Measurements from ENCODE around the gene CHD5. TPM values are rescaled to one million over a fixed set of nuclear protein-coding genes. Genes with fewer than 3 reads are reported as not detected.

Gene CHD5
- total and polyA plus RNA-seq, 2 of the 13 experiments (the other 11 are each of a cell fraction or from before 2014, with no cell fraction given) = 0.02 to 0.21 TPM

- Histone ChIP-seq H2AFZ (ENCODE audit: low read length) (no peak overlapping the region), H3K79me2 (ENCODE audit: insufficient read depth, low read length) (no peaks in the 10 kb centered on the region), H3K4me3 (replicated peaks in 1 of 3; ENCODE audit: insufficient read depth in 1 of 3, low read depth in 2 of 3, low read length in 3 of 3) (no peak overlapping the region), H3K9ac (ENCODE audit: insufficient read depth, low read depth, low read length) (no peak overlapping the region), H3K27ac (ENCODE audit: extremely low read length, insufficient read depth, low read length) (no peak overlapping the region), H3K27me3 (ENCODE audit: control insufficient read depth in 1 of 2, insufficient read depth in 2 of 2, low read length in 2 of 2) (peaks cover 11 to 80% of the 10 kb centered on the region in 2 experiments), H3K4me1 (ENCODE audit: insufficient read depth, low read length) (no peaks in the 10 kb centered on the region), H4K20me1 (ENCODE audit: insufficient read depth, low read length) (0 out of 2 replicates have a peak, but pooled peaks cover 8% of the 10 kb centered on the region), H3K4me2 (ENCODE audit: low read depth, low read length) (no peak overlapping the region), H3K36me3 (replicated peaks in 1 of 2; ENCODE audit: control insufficient read depth in 1 of 2, insufficient read depth in 2 of 2, low read length in 2 of 2) (no peaks in the 10 kb centered on the region), H3K9me3 (ENCODE audit: low read length) (no peaks in the 10 kb centered on the region)
- no TSS peak for BruUV-seq (replicated peaks)
- ATAC-seq (no peak), FAIRE-seq (no peak), DNase-seq (ENCODE audit: low spot score) (no peak)
- TF ChIP-seq ZNF776 (CRISPR knock-in tag; IDR thresholded peaks at IDR 0.05) (no peak), AKAP8 (CRISPR knock-in tag; IDR thresholded peaks at IDR 0.05) (no peak), NFYC (CRISPR knock-in tag; IDR thresholded peaks at IDR 0.05) (no peak), ZNF770 (CRISPR knock-in tag; IDR thresholded peaks at IDR 0.05) (no peak), USF2 (IDR thresholded peaks at IDR 0.05; ENCODE audit: low read depth, low read length) (peak; percentile 16; the same call in 1 of the 2 replicates), USF2 (CRISPR knock-in tag; IDR thresholded peaks at IDR 0.05; ENCODE audit: borderline replicate concordance) (no peak)
- ChIA-PET POLR2A (no interaction called here), CTCF (ENCODE audit: low intra/inter-chr PET ratio, low total read pairs) (no interaction called here)
- in situ Hi-C loops (cut with HindIII; ENCODE audit: extremely low pct_ligation_motif_present, low pct_unique_long_range_greater_than_20kb) = no loop called here
- WGBS (ENCODE audit: low lambda C conversion rate) = 19% methylated on average over 2 of the region's 2 CpGs
- intact Hi-C loops (cut with micrococcal nuclease; ENCODE audit: unreplicated experiment) = no loop called here
These were observed 39.7 kb downstream of the CHD5 start for GRCh38 chr1:6140413-6140812.

Measured in HepG2 (cell line).